HTR-8/SVneo (cell line): Measurements from ENCODE around the gene PLEKHA7.

Experiments
- DNase-seq: peaks from one replicate; pipeline ENCODE4 v3.0.0; 2011; ENCODE audit warnings: low spot score, mixed read lengths; ENCODE audit not compliant: insufficient read length
- FAIRE-seq: peaks from 2 replicates; lab custom pipeline; 2011; peaks lifted over from hg19 to GRCh38; lab: Jason Lieb, UNC

The PLEKHA7 gene

GRCh38 chr11:16818284-16818683 lies 195.9 kb downstream of the PLEKHA7 start:
- no peak for FAIRE-seq
- no peak for DNase-seq

GRCh38 chr11:16817351-16817750 lies 196.9 kb downstream of the PLEKHA7 start:
- no peak for DNase-seq
- FAIRE-seq = no peak

- DNase-seq = no peak
- no peak for FAIRE-seq
These were observed 197.6 kb downstream of the PLEKHA7 start for GRCh38 chr11:16816358-16817270.

- DNase-seq (no peak), FAIRE-seq (peak; percentile 33)
These were observed 199.0 kb downstream of the PLEKHA7 start for GRCh38 chr11:16815047-16815767.

- DNase-seq = no peak
- FAIRE-seq = no peak
These were observed 199.7 kb downstream of the PLEKHA7 start for GRCh38 chr11:16814410-16815046.

- DNase-seq = no peak
- FAIRE-seq = no peak
These were observed 201.1 kb downstream of the PLEKHA7 start for GRCh38 chr11:16813126-16813525.

GRCh38 chr11:16812274-16812673 lies 201.9 kb downstream of the PLEKHA7 start:
- FAIRE-seq = no peak
- DNase-seq = no peak

GRCh38 chr11:16811136-16812020 lies 202.8 kb downstream of the PLEKHA7 start:
- FAIRE-seq = no peak

GRCh38 chr11:16809886-16810668 lies 204.1 kb downstream of the PLEKHA7 start:
- peak; percentile 36 for FAIRE-seq
- DNase-seq = no peak

More at GRCh38 chr11:16811136-16812020, 202.8 kb downstream of the PLEKHA7 start:
- DNase-seq = no peak

- DNase-seq (no peak), FAIRE-seq (no peak)
These were observed 206.9 kb downstream of the PLEKHA7 start for GRCh38 chr11:16807306-16807705.

GRCh38 chr11:16806791-16807190 lies 207.4 kb downstream of the PLEKHA7 start:
- DNase-seq (no peak), FAIRE-seq (no peak)

- no peak for FAIRE-seq
- DNase-seq = no peak
These were observed 208.3 kb downstream of the PLEKHA7 start for GRCh38 chr11:16805938-16806337.

GRCh38 chr11:16804104-16804947 lies 209.9 kb downstream of the PLEKHA7 start:
- DNase-seq (no peak), FAIRE-seq (no peak)

- DNase-seq = no peak
- FAIRE-seq = no peak
These were observed 212.8 kb downstream of the PLEKHA7 start for GRCh38 chr11:16801288-16801980.

- no peak for DNase-seq
- FAIRE-seq = no peak
These were observed 213.8 kb downstream of the PLEKHA7 start for GRCh38 chr11:16800382-16800781.

- DNase-seq (no peak), FAIRE-seq (no peak)
These were observed 214.3 kb downstream of the PLEKHA7 start for GRCh38 chr11:16799890-16800289.

GRCh38 chr11:16799221-16799620 lies 215.0 kb downstream of the PLEKHA7 start:
- FAIRE-seq = no peak
- no peak for DNase-seq

- DNase-seq = no peak
- no peak for FAIRE-seq
These were observed 216.4 kb downstream of the PLEKHA7 start for GRCh38 chr11:16797776-16798175.
